B cell (primary cell): ENCODE results near the gene TMEM53. TPM values are rescaled to one million over a fixed set of nuclear protein-coding genes. Genes with fewer than 3 reads are reported as not detected.

ENCODE experiments used
- ATAC-seq: fragments of 200-7000 bp; cut with Tn5 transposase; one replicate; pipeline ENCODE4 v1.10.0; 2021; ENCODE audit warnings: low read depth, mild to moderate bottlenecking, moderate number of reproducible peaks, moderate library complexity
- CTCF ChIA-PET: fragments of 350-600 bp; sonication (Branson Sonifier 250); formaldehyde crosslinking; loops from one replicate; lab custom pipeline; 2021; ENCODE audit warnings: antibody characterized with exemption, inconsistent platforms; lab: Charles Lee
- POLR2A ChIA-PET: fragments of 350-600 bp; sonication (Branson Sonifier 250); formaldehyde crosslinking; loops from one replicate; lab custom pipeline; 2021; ENCODE audit warnings: antibody characterized with exemption; lab: Charles Lee
- DNase-seq: peaks from one replicate; pipeline ENCODE4 v3.0.0; 2013
- H2AFZ ChIP-seq: 2 replicates; pipeline ENCODE4 v1.6.1; 2012; ENCODE audit warnings: mild to moderate bottlenecking, low read depth, low read length; ENCODE audit not compliant: insufficient read depth, poor library complexity, severe bottlenecking
- H3K27ac ChIP-seq, 2 donors: 1 replicate in 1 of 2; 2 replicates in 1 of 2; pipeline ENCODE4 v1.5.1; 2012 to 2013; ENCODE audit warnings: low read length in 2 of 2, mild to moderate bottlenecking in 2 of 2, moderate library complexity in 1 of 2
- H3K27me3 ChIP-seq, 4 experiments: fragments of 200-600 bp in 1 of 4; sonication (generic) in 1 of 4; replicated peaks in 1 of 4; 1 replicate in 2 of 4; 2 replicates in 2 of 4; pipeline versions ENCODE4 v1.6.1 to v1.7.0; 2013 to 2016; ENCODE audit warnings: low read length in 3 of 4, mild to moderate bottlenecking in 2 of 4, mixed read lengths in 1 of 4, moderate library complexity in 1 of 4; ENCODE audit not compliant: insufficient read depth in 4 of 4, control insufficient read depth in 3 of 4; ENCODE audit errors: control extremely low read depth in 1 of 4
- H3K36me3 ChIP-seq, 2 experiments: replicated peaks in 1 of 2; 1 replicate in 1 of 2; 2 replicates in 1 of 2; pipeline versions ENCODE4 v1.6.1 to v1.7.1; 2013; ENCODE audit warnings: low read length in 1 of 2; ENCODE audit not compliant: insufficient read depth in 2 of 2, control insufficient read depth in 1 of 2; ENCODE audit errors: control extremely low read depth in 1 of 2, extremely low read depth in 1 of 2
- H3K4me1 ChIP-seq, 2 donors: fragments of 200-600 bp in 1 of 2; sonication (generic) in 1 of 2; 1 replicate in 1 of 2; 2 replicates in 1 of 2; pipeline versions ENCODE4 v1.5.1 to v1.6.1; 2013 to 2017; ENCODE audit warnings: low read length in 2 of 2; ENCODE audit not compliant: control insufficient read depth in 2 of 2, insufficient read depth in 2 of 2
- H3K4me2 ChIP-seq: replicated peaks from 2 replicates; pipeline ENCODE3; 2012; ENCODE audit warnings: mild to moderate bottlenecking, low read depth, low read length; ENCODE audit not compliant: poor library complexity, severe bottlenecking
- H3K4me3 ChIP-seq, 5 experiments: fragments of 200-600 bp in 1 of 5; sonication (generic) in 1 of 5; 1 replicate in 3 of 5; 2 replicates in 2 of 5; pipeline versions ENCODE4 v1.5.1 to v1.7.0; 2011 to 2016; ENCODE audit warnings: low read length in 4 of 5, mild to moderate bottlenecking in 4 of 5, low read depth in 2 of 5, control low read depth in 1 of 5, moderate library complexity in 1 of 5; ENCODE audit not compliant: insufficient read depth in 1 of 5; ENCODE audit errors: control extremely low read depth in 1 of 5, extremely low read depth in 1 of 5
- H3K79me2 ChIP-seq: fragments of 200-600 bp; sonication (generic); one replicate; pipeline ENCODE4 v1.6.0; 2016; ENCODE audit warnings: low read length; ENCODE audit not compliant: control insufficient read depth, insufficient read depth
- H3K9ac ChIP-seq: fragments of 200-600 bp; sonication (generic); 2 replicates; pipeline ENCODE4 v1.6.1; 2017; ENCODE audit warnings: mild to moderate bottlenecking, low read length, moderate library complexity
- H3K9me3 ChIP-seq, 3 donors: one replicate each; pipeline versions ENCODE4 v1.6.1 to v1.7.1; 2013; ENCODE audit warnings: low read length in 2 of 3; ENCODE audit not compliant: control insufficient read depth in 2 of 3, insufficient read depth in 1 of 3; ENCODE audit errors: control extremely low read depth in 1 of 3
- H4K20me1 ChIP-seq: 2 replicates; pipeline ENCODE4 v1.6.0; 2012; ENCODE audit warnings: mild to moderate bottlenecking, low read length; ENCODE audit not compliant: insufficient read depth, control insufficient read depth, poor library complexity, severe bottlenecking
- H3K27ac Mint-ChIP-seq: one replicate; pipeline ENCODE4 v1.8.0; 2021; ENCODE audit warnings: mixed read lengths
- H3K27me3 Mint-ChIP-seq: one replicate; pipeline ENCODE4 v1.8.0; 2021; ENCODE audit warnings: mixed read lengths
- H3K4me1 Mint-ChIP-seq: one replicate; pipeline ENCODE4 v1.8.0; 2021; ENCODE audit warnings: mixed read lengths
- H3K4me3 Mint-ChIP-seq: one replicate; pipeline ENCODE4 v1.8.0; 2021; ENCODE audit warnings: mixed read lengths
- H3K9me3 Mint-ChIP-seq: one replicate; pipeline ENCODE4 v1.8.0; 2022; ENCODE audit warnings: mixed read lengths; ENCODE audit not compliant: insufficient read depth
- CTCF ChIP-seq: fragments of 200-600 bp; IDR thresholded peaks from one replicate; pipeline ENCODE4 v1.8.0; 2022; ENCODE audit warnings: antibody characterized with exemption, mild to moderate bottlenecking
- EZH2 ChIP-seq: IDR thresholded peaks from 2 replicates; pipeline ENCODE4 v1.6.1; 2012; ENCODE audit warnings: borderline replicate concordance, low read depth, mild to moderate bottlenecking, moderate library complexity, low read length; ENCODE audit not compliant: insufficient read depth, poor library complexity, severe bottlenecking
- WGBS: methylation state at CpG from one replicate; pipeline ENCODE4 v1.1.5; 2013; ENCODE audit warnings: missing lambda C conversion rate; ENCODE audit not compliant: insufficient coverage; 5-methylcytosine and 5-hydroxymethylcytosine counted together
- intact Hi-C: fragments of 100-400 bp; cut with micrococcal nuclease; formaldehyde crosslinking; loops from one replicate; pipeline ENCODE4 v1.10.0; 2022
- polyA plus RNA-seq: library from polyadenylated mRNA; depleted of rRNA; stranded (reverse); fragments of >200 nt; gene quantifications from 2 replicates; pipeline ENCODE4 v1.2.3, GENCODE V29; 2012
- total RNA-seq, 2 donors: library from RNA; stranded (reverse); fragments of 120-200 nt in 1 of 2; gene quantifications; 1 replicate in 1 of 2; 2 replicates in 1 of 2; pipeline versions ENCODE4 v1.2.3 to v1.2.4, GENCODE V29; 2013 to 2022

TMEM53 gene
- total and polyA plus RNA-seq, 2 donors (not counting 1 experiment from before 2014, with no cell fraction given): 6.5 to 6.8 TPM

GRCh38 chr1:44707959-44708831, 33.9 kb upstream of the TMEM53 start:
- Histone ChIP-seq H4K20me1 (no peaks in the 10 kb centered on the region), H3K4me3 (peak overlapping the region in 4 of 5 experiments; percentile 9 to 26 (median 14)), H3K4me2 (peak overlapping the region; percentile 65), H3K27me3 (no peaks in the 10 kb centered on the region), H3K27ac (no peak overlapping the region), H2AFZ (peak overlapping the region; percentile 66), H3K4me1 (peaks cover 27 to 30% of the 10 kb centered on the region in 2 donors), H3K9me3 (no peaks in the 10 kb centered on the region), H3K36me3 (no peaks in the 10 kb centered on the region), H3K9ac (peak overlapping the region; percentile 40), H3K79me2 (peaks cover 9% of the 10 kb centered on the region)
- Mint-ChIP-seq H3K27me3 (no peaks in the 10 kb centered on the region), H3K27ac (peak overlapping the region; percentile 54), H3K9me3 (no peaks in the 10 kb centered on the region), H3K4me3 (peak overlapping the region; percentile 59), H3K4me1 (peaks cover 25% of the 10 kb centered on the region)
- ChIA-PET POLR2A (no interaction called here), CTCF (interaction anchor here (0.6 to 2.2 kb wide), 12 partner anchors 9 to 903 kb away, joined by 3 to 6 read pairs (median 4); partner anchors contain the start of genes ARMH1 and TMEM53)
- ATAC-seq (peak; percentile 76), DNase-seq (peak; percentile 76)
- no peak for TF ChIP-seq EZH2
- TF ChIP-seq CTCF: peak; percentile 85
- 35% methylated on average over 13 of the region's 15 CpGs for WGBS
- intact Hi-C loops: loop anchor here (1.0 kb wide), 1 partner anchor 21 kb away; no protein-coding TSS in a partner anchor
